Trophoblast cell (in vitro differentiated cells and primary cell): Measurements from ENCODE around the gene TMEM132D.

ENCODE experiments used
- DNase-seq, 2 donors: peaks; one replicate each; pipeline ENCODE4 v3.0.0-alpha.2; 2016
- H2AFZ ChIP-seq: 2 replicates; pipeline ENCODE4 v1.6.1; 2013; ENCODE audit warnings: low read length, moderate library complexity, mild to moderate bottlenecking; ENCODE audit not compliant: insufficient read depth, poor library complexity
- H2AK5ac ChIP-seq: 2 replicates; pipeline ENCODE4 v1.6.1; 2013; ENCODE audit warnings: mild to moderate bottlenecking, low read length
- H2BK120ac ChIP-seq: 2 replicates; pipeline ENCODE4 v1.6.1; 2013; ENCODE audit warnings: low read length, mild to moderate bottlenecking, moderate library complexity; ENCODE audit not compliant: insufficient read depth, poor library complexity
- H2BK12ac ChIP-seq: 2 replicates; pipeline ENCODE4 v1.6.1; 2013; ENCODE audit warnings: mild to moderate bottlenecking, low read length, moderate library complexity
- H2BK5ac ChIP-seq: 2 replicates; pipeline ENCODE4 v1.6.1; 2013; ENCODE audit warnings: low read length, low read depth, moderate library complexity, mild to moderate bottlenecking; ENCODE audit not compliant: poor library complexity
- H3K14ac ChIP-seq: 2 replicates; pipeline ENCODE4 v1.6.1; 2013; ENCODE audit warnings: mild to moderate bottlenecking, low read length
- H3K18ac ChIP-seq: 2 replicates; pipeline ENCODE4 v1.6.1; 2013; ENCODE audit warnings: mild to moderate bottlenecking, low read length
- H3K23ac ChIP-seq: 2 replicates; pipeline ENCODE4 v1.6.1; 2013; ENCODE audit warnings: low read length
- H3K27ac ChIP-seq: 2 replicates; pipeline ENCODE4 v1.5.1; 2013; ENCODE audit warnings: low read depth, mild to moderate bottlenecking, inconsistent platforms, low read length, moderate library complexity
- H3K27me3 ChIP-seq: 2 replicates; pipeline ENCODE4 v1.6.1; 2013; ENCODE audit warnings: inconsistent platforms, mild to moderate bottlenecking, low read length, moderate library complexity; ENCODE audit not compliant: insufficient read depth
- H3K36me3 ChIP-seq, 2 experiments: 1 replicate in 1 of 2; 2 replicates in 1 of 2; pipeline ENCODE4 v1.6.1; 2013; ENCODE audit warnings: low read length in 2 of 2, mild to moderate bottlenecking in 2 of 2, moderate library complexity in 1 of 2; ENCODE audit not compliant: insufficient read depth in 2 of 2, control insufficient read depth in 1 of 2
- H3K4ac ChIP-seq: 2 replicates; pipeline ENCODE4 v1.6.1; 2013; ENCODE audit warnings: low read depth, mild to moderate bottlenecking, low read length, moderate library complexity
- H3K4me1 ChIP-seq, 2 experiments: 1 replicate in 1 of 2; 2 replicates in 1 of 2; pipeline ENCODE4 v1.6.1; 2013; ENCODE audit warnings: low read length in 2 of 2, mild to moderate bottlenecking in 2 of 2, moderate library complexity in 1 of 2; ENCODE audit not compliant: insufficient read depth in 2 of 2, control insufficient read depth in 1 of 2
- H3K4me2 ChIP-seq: 2 replicates; pipeline ENCODE4 v1.6.1; 2013; ENCODE audit warnings: inconsistent platforms, mild to moderate bottlenecking, low read length, moderate library complexity
- H3K4me3 ChIP-seq: 2 replicates; pipeline ENCODE4 v1.5.1; 2013; ENCODE audit warnings: mild to moderate bottlenecking, low read depth, low read length, inconsistent platforms
- H3K79me1 ChIP-seq: one replicate; pipeline ENCODE4 v1.6.1; 2013; ENCODE audit warnings: low read length
- H3K79me2 ChIP-seq: 2 replicates; pipeline ENCODE4 v1.6.1; 2013; ENCODE audit warnings: low read length, mild to moderate bottlenecking; ENCODE audit not compliant: control insufficient read depth, insufficient read depth, poor library complexity
- H3K9ac ChIP-seq: 2 replicates; pipeline ENCODE4 v1.6.1; 2013; ENCODE audit warnings: mild to moderate bottlenecking, low read length
- H3K9me3 ChIP-seq: 2 replicates; pipeline ENCODE4 v1.6.1; 2013; ENCODE audit warnings: low read depth, mild to moderate bottlenecking, control low read depth, inconsistent platforms, low read length; ENCODE audit not compliant: insufficient read depth
- H4K12ac ChIP-seq: 2 replicates; pipeline ENCODE4 v1.6.1; 2013; ENCODE audit warnings: low read depth, mild to moderate bottlenecking, low read length, moderate library complexity
- H4K8ac ChIP-seq: 2 replicates; pipeline ENCODE4 v1.6.1; 2013; ENCODE audit warnings: low read depth, mild to moderate bottlenecking, low read length, moderate library complexity
- H4K91ac ChIP-seq: one replicate; pipeline ENCODE4 v1.6.1; 2013; ENCODE audit warnings: low read depth, mild to moderate bottlenecking, low read length, moderate library complexity
- WGBS: extraction: QIAGEN DNeasy Blood & Tissue Kit; methylation state at CpG from one replicate; pipeline ENCODE4 v1.1.7; 2013; ENCODE audit warnings: missing lambda C conversion rate; ENCODE audit not compliant: insufficient read length, insufficient coverage; ENCODE audit errors: extremely low coverage; 5-methylcytosine and 5-hydroxymethylcytosine counted together

Gene TMEM132D

DNA sequence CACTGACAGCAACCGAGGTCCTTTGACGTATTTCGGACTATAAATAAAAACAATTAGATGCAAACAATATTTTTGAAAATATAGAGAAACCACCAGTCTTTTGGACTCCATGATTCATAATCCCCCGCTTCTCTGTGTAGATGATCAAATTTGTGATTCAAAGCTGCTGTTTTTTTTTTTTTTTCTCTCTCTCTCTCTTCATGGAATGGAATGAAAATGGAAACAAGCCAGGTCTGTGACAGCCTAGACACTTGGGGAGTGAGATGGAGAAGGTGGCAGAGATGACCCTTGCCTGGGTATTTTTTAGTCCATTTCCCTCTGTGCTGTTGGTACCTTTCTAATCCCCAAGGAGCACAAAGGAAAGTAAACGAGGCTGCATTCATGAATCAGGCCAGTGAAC lies 802.0 kb downstream of the TMEM132D start:
- no peaks in the 10 kb centered on the region for H3K79me2 ChIP-seq
- no peak overlapping the region for H3K4me3 ChIP-seq
- H3K79me1 ChIP-seq: no peaks in the 10 kb centered on the region
- no peak overlapping the region for H3K4ac ChIP-seq
- H4K91ac ChIP-seq: no peak overlapping the region
- no peak overlapping the region for H3K27ac ChIP-seq
- no peak overlapping the region for H2BK12ac ChIP-seq
- H2AFZ ChIP-seq: no peak overlapping the region
- H3K23ac ChIP-seq: no peak overlapping the region
- H3K4me1 ChIP-seq: no peaks in the 10 kb centered on the region
- H2AK5ac ChIP-seq: no peak overlapping the region
- no peak overlapping the region for H2BK120ac ChIP-seq
- no peak overlapping the region for H3K18ac ChIP-seq
- H3K9ac ChIP-seq: no peak overlapping the region
- WGBS: no CpG with 5 or more reads among the region's 5 CpGs
- no peaks in the 10 kb centered on the region for H3K27me3 ChIP-seq
- H2BK5ac ChIP-seq: no peak overlapping the region
- no peak overlapping the region for H4K8ac ChIP-seq
- H3K9me3 ChIP-seq: peaks cover 15% of the 10 kb centered on the region
- H3K4me2 ChIP-seq: no peak overlapping the region
- H3K36me3 ChIP-seq: no peaks in the 10 kb centered on the region
- H3K14ac ChIP-seq: no peak overlapping the region
- no peak for DNase-seq
- H4K12ac ChIP-seq: no peak overlapping the region

DNA sequence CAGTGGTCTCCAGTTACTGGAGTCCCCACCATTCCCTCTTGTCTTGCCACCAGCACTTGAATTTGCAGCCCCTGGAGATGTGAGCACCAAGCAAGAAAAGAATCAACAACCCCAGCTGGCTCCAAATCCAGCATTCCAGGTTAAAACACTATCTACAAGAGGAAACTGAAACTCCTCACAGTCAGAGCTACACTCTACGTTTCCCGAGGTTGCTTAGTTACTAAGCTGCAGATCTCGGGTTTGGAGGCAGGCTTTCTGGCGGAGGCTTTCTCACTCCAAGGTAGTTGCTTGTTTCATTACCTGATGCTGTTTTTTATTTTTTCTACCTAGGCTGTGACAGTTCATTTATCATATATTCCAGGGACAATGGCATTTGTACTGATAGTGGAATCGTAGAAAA lies 802.4 kb downstream of the TMEM132D start:
- Histone ChIP-seq H3K79me2 (no peaks in the 10 kb centered on the region), H3K4me2 (no peak overlapping the region), H4K91ac (no peak overlapping the region), H3K27me3 (no peaks in the 10 kb centered on the region), H4K12ac (no peak overlapping the region), H3K36me3 (no peaks in the 10 kb centered on the region), H2AK5ac (no peak overlapping the region), H3K9ac (no peak overlapping the region), H3K4me1 (no peaks in the 10 kb centered on the region), H3K23ac (no peak overlapping the region), H3K9me3 (peaks cover 11% of the 10 kb centered on the region), H3K18ac (no peak overlapping the region), H3K4ac (no peak overlapping the region), H4K8ac (no peak overlapping the region), H3K79me1 (no peaks in the 10 kb centered on the region), H3K4me3 (no peak overlapping the region), H3K27ac (no peak overlapping the region), H2AFZ (no peak overlapping the region), H3K14ac (no peak overlapping the region), H2BK5ac (no peak overlapping the region), H2BK120ac (no peak overlapping the region), H2BK12ac (no peak overlapping the region)
- no peak for DNase-seq
- no CpG with 5 or more reads among the region's 5 CpGs for WGBS

DNA sequence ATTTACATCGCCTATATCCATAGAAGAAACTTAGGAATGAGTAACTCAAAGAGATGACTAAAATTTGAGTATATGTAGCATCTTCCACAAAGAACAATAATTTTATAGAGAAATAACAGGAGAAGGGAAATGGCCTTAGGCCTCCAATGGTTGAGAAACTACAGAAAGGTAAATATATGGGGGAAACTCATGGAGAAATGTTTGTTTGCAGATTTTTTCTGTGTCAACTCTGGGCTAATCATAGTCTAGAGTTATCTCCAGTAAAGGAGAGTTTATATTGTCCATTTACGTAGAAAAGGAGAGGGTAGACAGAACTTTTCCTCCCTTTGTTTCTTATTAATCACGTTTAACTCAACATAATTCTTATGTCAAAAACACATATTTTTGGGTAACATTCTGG lies 806.4 kb downstream of the TMEM132D start:
- Histone ChIP-seq H3K4me1 (no peaks in the 10 kb centered on the region), H3K18ac (no peak overlapping the region), H3K4me3 (no peak overlapping the region), H4K12ac (no peak overlapping the region), H2AK5ac (no peak overlapping the region), H2BK5ac (no peak overlapping the region), H3K79me2 (no peaks in the 10 kb centered on the region), H3K9me3 (peaks cover 11% of the 10 kb centered on the region), H2AFZ (no peak overlapping the region), H4K8ac (no peak overlapping the region), H3K14ac (no peak overlapping the region), H3K36me3 (no peaks in the 10 kb centered on the region), H3K27ac (no peak overlapping the region), H3K79me1 (no peaks in the 10 kb centered on the region), H3K4ac (no peak overlapping the region), H3K9ac (no peak overlapping the region), H2BK12ac (no peak overlapping the region), H3K23ac (no peak overlapping the region), H3K27me3 (no peaks in the 10 kb centered on the region), H4K91ac (no peak overlapping the region), H3K4me2 (no peak overlapping the region), H2BK120ac (no peak overlapping the region)
- DNase-seq: no peak
- no CpG with 5 or more reads among the region's 3 CpGs for WGBS

DNA sequence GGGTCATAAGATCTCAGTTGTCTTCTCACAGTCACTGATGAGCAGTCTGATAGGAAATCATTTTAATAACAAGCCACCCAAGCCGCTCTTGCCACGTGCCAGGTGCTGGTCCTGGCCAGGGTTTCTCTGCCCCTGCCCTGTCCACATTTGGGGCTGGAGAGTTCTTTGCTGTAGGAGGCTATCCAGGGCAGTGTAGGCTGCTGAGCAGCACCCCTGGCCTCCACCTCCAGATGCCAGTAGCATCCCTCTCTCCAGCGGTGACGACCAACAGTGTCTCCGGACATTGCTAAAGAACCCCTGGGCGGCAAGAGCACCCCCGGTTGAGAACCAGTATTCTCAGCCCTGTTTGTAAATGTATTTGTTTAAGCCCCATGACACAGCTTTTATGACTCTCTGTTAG lies 806.9 kb downstream of the TMEM132D start:
- no peak overlapping the region for H2BK12ac ChIP-seq
- no peaks in the 10 kb centered on the region for H3K79me1 ChIP-seq
- H4K12ac ChIP-seq: no peak overlapping the region
- no peak overlapping the region for H3K4me3 ChIP-seq
- no peak overlapping the region for H2AK5ac ChIP-seq
- no peaks in the 10 kb centered on the region for H3K4me1 ChIP-seq
- no CpG with 5 or more reads among the region's 7 CpGs for WGBS
- H3K9ac ChIP-seq: no peak overlapping the region
- no peak overlapping the region for H2AFZ ChIP-seq
- H2BK5ac ChIP-seq: no peak overlapping the region
- H3K27me3 ChIP-seq: no peaks in the 10 kb centered on the region
- H4K91ac ChIP-seq: no peak overlapping the region
- H3K27ac ChIP-seq: no peak overlapping the region
- H4K8ac ChIP-seq: no peak overlapping the region
- H2BK120ac ChIP-seq: no peak overlapping the region
- no peak overlapping the region for H3K18ac ChIP-seq
- H3K79me2 ChIP-seq: no peaks in the 10 kb centered on the region
- H3K9me3 ChIP-seq: peaks cover 8% of the 10 kb centered on the region
- H3K23ac ChIP-seq: no peak overlapping the region
- no peak overlapping the region for H3K14ac ChIP-seq
- no peaks in the 10 kb centered on the region for H3K36me3 ChIP-seq
- H3K4ac ChIP-seq: no peak overlapping the region
- DNase-seq: no peak
- no peak overlapping the region for H3K4me2 ChIP-seq
